Subcutaneous adipose tissue (tissue), 4 donors: Measurements from ENCODE around the gene IMPDH2. TPM values are rescaled to one million over a fixed set of nuclear protein-coding genes. Genes with fewer than 3 reads are reported as not detected.

ENCODE experiments used
- small RNA-seq: library from RNA; depleted of rRNA; stranded (forward); fragments of <200 nt; gene quantifications from one replicate; pipeline ENCODE3, GENCODE V24; 2016
- total RNA-seq, 4 donors: library from RNA; depleted of rRNA; stranded (reverse); fragments of >200 nt; gene quantifications; one replicate each; pipeline ENCODE4 v1.1.0, GENCODE V29; 2016
- TF ChIP-seq, protein P1 (sequence below): fragments of 450-650 bp; IDR thresholded peaks from one replicate; pipeline ENCODE4 v1.5.1; 2016; ENCODE audit warnings: low read depth, mild to moderate bottlenecking, control low read depth, antibody characterized with exemption, moderate library complexity

The IMPDH2 gene
- total RNA-seq, 4 donors from 2014 or later, result 92.3 to 126 (median 105) TPM

- TF ChIP-seq, protein P1, sequence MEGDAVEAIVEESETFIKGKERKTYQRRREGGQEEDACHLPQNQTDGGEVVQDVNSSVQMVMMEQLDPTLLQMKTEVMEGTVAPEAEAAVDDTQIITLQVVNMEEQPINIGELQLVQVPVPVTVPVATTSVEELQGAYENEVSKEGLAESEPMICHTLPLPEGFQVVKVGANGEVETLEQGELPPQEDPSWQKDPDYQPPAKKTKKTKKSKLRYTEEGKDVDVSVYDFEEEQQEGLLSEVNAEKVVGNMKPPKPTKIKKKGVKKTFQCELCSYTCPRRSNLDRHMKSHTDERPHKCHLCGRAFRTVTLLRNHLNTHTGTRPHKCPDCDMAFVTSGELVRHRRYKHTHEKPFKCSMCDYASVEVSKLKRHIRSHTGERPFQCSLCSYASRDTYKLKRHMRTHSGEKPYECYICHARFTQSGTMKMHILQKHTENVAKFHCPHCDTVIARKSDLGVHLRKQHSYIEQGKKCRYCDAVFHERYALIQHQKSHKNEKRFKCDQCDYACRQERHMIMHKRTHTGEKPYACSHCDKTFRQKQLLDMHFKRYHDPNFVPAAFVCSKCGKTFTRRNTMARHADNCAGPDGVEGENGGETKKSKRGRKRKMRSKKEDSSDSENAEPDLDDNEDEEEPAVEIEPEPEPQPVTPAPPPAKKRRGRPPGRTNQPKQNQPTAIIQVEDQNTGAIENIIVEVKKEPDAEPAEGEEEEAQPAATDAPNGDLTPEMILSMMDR, result no peak
Measured at GRCh38 chr3:48984663-48985062, 44.5 kb downstream of the IMPDH2 start.

- TF ChIP-seq, protein P1, result no peak
Measured at GRCh38 chr3:48983096-48983495, 46.1 kb downstream of the IMPDH2 start.

DNA sequence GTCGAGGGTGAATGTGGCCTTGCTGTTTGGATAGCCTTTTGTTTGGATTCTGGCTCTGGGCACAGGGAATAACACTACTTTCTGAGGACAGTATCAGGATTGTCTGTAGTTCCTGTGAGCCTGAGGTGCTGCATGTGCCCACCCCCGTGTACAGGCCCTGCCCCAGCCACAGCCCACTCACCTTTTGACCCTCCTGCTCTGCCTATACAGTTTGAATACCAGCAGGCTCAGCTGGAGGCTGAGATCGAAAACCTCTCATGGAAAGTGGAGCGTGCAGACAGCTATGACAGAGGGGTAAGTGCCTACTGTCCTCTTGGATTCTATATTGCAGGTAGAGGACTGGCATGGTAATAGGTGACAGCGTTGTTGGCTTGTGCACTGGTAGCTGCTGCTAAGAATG is 46.5 kb downstream of the IMPDH2 start:
- TF ChIP-seq, protein P1, result no peak

- TF ChIP-seq, protein P1, result no peak
Measured at GRCh38 chr3:48982016-48982415, 47.2 kb downstream of the IMPDH2 start.

- TF ChIP-seq, protein P1, result no peak
Measured at GRCh38 chr3:48980295-48980694, 48.9 kb downstream of the IMPDH2 start.

DNA sequence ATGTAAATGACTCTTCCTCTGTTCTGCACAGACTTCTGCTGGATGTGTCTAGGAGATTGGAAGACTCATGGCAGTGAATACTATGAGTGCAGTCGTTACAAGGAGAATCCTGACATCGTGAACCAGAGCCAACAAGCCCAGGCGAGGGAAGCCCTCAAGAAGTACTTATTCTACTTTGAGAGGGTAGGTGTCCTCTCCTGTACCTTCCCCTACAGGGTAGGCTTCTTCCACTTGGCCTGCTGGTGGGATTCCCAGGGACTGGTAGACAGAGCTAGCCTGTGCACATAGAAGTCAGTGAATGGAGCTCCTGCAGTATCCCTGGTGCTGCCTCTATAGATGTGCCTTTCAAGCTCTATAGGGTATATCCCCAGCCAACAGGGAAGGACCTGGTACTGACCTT is 49.7 kb downstream of the IMPDH2 start:
- TF ChIP-seq, protein P1, result no peak

Small RNA genes within 50 kb of the gene (small RNA-seq; reads per million reads assigned to genes)
- gene MIR191, result 10,255 reads per million, percentile 100 among the genes with 10 or more reads in this experiment
- gene MIR425, result 41.7 reads per million, percentile 96 among the genes with 10 or more reads in this experiment

Other genes starting within 250 kb of the IMPDH2 start
- 10 to 100 TPM; 25.8 to 40.3 (median 33.2) TPM for gene PRKAR2A, start 181.5 kb downstream of the IMPDH2 start, total RNA-seq
- gene SLC25A20, start 130.5 kb downstream of the IMPDH2 start, total RNA-seq, result 10 to 100 TPM; 28.8 to 58.4 (median 42.2) TPM
- gene ARIH2, start 110.6 kb downstream of the IMPDH2 start, total RNA-seq, result 100 to 1,000 TPM in 1 of 4 donors, 10 to 100 TPM in 3; 63.4 to 110 (median 80.2) TPM
- gene P4HTM, start 39.2 kb downstream of the IMPDH2 start, total RNA-seq, result 10 to 100 TPM; 15.3 to 30.6 (median 26.0) TPM
- 10 to 100 TPM; 23.8 to 60.2 (median 56.0) TPM for gene WDR6, start 22.0 kb downstream of the IMPDH2 start, total RNA-seq
- 10 to 100 TPM; 10.6 to 43.3 (median 29.8) TPM for gene DALRD3, start 10.8 kb downstream of the IMPDH2 start, total RNA-seq
- 100 to 1,000 TPM in 3 of 4 donors, 10 to 100 TPM in 1; 95.4 to 179 (median 127) TPM for gene NDUFAF3, start 7.3 kb downstream of the IMPDH2 start, total RNA-seq
- 10 to 100 TPM; 47.9 to 90.7 (median 76.5) TPM for gene QRICH1, start 64.7 kb upstream of the IMPDH2 start, total RNA-seq
- 100 to 1,000 TPM; 198 to 233 (median 211) TPM for gene QARS1, start 75.4 kb upstream of the IMPDH2 start, total RNA-seq
- 10 to 100 TPM; 26.4 to 73.8 (median 52.3) TPM for gene USP19, start 91.4 kb upstream of the IMPDH2 start, total RNA-seq
- gene LAMB2, start 103.7 kb upstream of the IMPDH2 start, total RNA-seq, result 100 to 1,000 TPM; 411 to 623 (median 527) TPM
- gene CCDC71, start 136.9 kb upstream of the IMPDH2 start, total RNA-seq, result 10 to 100 TPM; 18.3 to 28.3 (median 25.1) TPM
- gene KLHDC8B, start 142.2 kb upstream of the IMPDH2 start, total RNA-seq, result 100 to 1,000 TPM in 1 of 4 donors, 10 to 100 TPM in 3; 28.4 to 166 (median 64.0) TPM
- 10 to 100 TPM in 2 of 4 donors, 1 to 10 TPM in 2; 3.6 to 27.3 (median 6.9) TPM for gene C3orf62, start 247.8 kb upstream of the IMPDH2 start, total RNA-seq